Activated CD8-positive, alpha-beta memory T cell treated with anti-CD3 and anti-CD28 coated beads for 1 hour (primary cell): ENCODE data around the gene ARFIP2.

Source experiments
- DNase-seq, 2 donors: peaks; one replicate each; pipeline ENCODE4 v3.0.0-alpha.2; 2020; ENCODE audit warnings: low read depth in 1 of 2; ENCODE audit errors: extremely low read depth in 1 of 2

Gene ARFIP2

GRCh38 chr11:6448574-6448973 is 32.6 kb downstream of the ARFIP2 start:
- no peak for DNase-seq

GRCh38 chr11:6443269-6444003 is 37.7 kb downstream of the ARFIP2 start:
- DNase-seq = peak; percentile 4 to 33

- DNase-seq = no peak
Measured at GRCh38 chr11:6442441-6442840, 38.7 kb downstream of the ARFIP2 start.

GRCh38 chr11:6440906-6441358 is 40.2 kb downstream of the ARFIP2 start, which contains the start of gene HPX:
Gene HPX, minus strand, starts transcription at chr11:6440987. Its CDS starts 24 bp downstream, at chr11:6440963.
- DNase-seq = no peak

DNA sequence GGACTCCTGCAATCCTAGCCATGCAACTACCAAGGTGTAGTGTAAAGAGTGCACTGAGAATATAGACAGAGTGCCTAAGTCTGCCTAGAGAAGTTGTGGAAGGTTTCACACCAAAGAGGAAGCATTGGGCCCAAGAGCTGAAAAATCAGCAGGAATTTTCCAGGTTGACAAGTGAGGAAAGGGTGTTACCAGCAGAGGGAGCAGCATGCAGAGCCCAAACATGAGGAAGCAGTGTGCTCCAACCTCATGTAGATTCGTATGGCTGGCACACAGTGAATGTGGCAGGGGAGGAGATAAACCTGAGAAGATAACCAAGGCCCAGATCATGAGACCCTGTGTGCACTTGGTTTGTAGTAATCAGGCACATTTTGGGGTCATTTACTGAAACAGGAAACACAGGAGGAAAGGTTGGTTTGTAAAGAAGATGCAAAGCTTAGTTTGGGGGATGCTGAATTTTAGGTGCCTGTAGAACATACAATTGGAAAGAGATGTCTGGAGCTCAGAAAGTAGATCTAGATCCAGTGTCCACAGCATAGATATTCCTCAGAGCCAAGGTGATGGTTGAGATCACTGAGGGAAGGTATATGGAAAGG is 42.1 kb downstream of the ARFIP2 start:
- no peak for DNase-seq

DNA sequence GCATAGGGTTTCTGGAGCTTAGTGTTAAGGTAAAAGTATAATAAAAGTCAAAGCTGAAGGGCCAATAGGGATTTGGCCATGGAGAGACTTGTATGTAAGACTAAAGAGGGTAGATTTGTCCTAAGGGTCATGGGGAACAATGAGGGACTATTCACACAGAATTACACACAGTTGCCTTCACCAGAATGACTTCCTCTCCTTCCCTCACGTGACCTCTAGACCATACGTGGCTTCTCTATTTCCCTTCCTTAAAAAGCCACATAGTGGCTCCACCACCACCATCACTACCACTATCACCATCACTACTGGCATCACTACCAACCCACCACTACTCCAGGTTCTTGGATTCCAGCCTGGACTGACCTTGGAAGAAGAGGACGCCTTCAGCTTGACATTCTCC is 43.1 kb downstream of the ARFIP2 start:
- DNase-seq = no peak

DNA sequence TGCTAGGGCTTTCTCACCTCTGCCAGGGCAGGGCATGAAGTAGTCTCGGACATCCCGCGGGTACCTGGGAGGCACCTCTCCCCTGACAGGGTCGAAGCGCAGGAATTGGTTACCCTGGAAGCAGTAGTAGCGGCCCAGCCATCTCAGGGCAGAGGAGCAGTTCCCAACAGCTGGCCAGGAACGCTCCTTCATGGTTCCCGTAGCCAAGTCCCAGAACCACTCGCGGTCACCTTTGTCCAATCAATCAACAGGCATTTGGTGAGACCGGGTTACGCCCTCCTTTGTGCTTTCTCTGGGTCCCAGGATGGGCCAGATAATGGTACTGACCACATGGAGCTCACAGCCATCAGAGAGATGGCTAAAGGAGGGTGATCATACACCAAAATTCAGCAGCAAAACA is 43.7 kb downstream of the ARFIP2 start:
- no peak for DNase-seq

- DNase-seq = no peak
Measured at GRCh38 chr11:6433998-6434660, 47.0 kb downstream of the ARFIP2 start.

DNA sequence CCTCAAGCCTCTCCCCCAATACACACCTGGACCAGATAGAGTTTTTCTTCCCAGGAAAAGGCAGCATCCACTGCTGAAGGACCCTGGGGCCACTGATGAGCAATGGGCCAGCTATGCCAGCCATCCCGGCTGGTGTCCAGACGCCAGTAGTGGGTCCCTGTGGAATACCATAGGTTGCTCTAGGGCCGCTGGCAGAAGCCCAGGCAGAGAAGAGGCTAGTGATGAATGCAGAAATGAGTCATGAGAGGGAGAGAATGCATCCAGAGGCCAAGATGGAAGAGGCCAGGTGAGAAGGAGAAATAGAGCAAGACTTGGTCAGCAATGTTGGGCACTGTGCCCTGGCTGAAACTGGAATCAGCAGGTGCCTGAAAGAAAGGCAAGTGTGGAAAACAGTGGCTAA is 49.3 kb downstream of the ARFIP2 start:
- DNase-seq = no peak

DNA sequence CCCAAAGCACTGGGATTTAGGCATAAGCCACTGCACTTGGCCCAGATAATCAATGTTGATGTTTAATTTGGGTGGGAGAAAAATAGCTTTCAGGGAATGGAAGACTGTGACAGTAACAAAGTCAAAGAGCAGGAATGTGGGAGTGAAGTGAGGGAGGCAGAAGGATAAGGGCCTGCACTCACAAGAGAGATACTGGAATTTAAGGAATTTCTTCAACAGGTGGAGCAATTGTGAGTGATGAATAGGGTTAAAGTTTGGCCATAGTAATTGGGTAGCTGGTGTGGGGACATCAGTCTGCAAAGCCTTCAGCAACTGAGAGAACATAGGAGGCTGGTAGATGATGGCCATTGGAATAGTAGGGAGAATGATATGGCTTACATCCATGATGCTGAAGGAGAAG is 53.6 kb downstream of the ARFIP2 start:
- no peak for DNase-seq
